Keratinocyte (primary cell): ENCODE results near the gene PTPRD. TPM values are rescaled to one million over a fixed set of nuclear protein-coding genes. Genes with fewer than 3 reads are reported as not detected.

Experiments used
- DNase-seq: peaks from one replicate; pipeline ENCODE4 v3.0.0-alpha.2; 2011; ENCODE audit warnings: low read depth, missing footprints, low spot score
- FAIRE-seq: peaks from 2 replicates; lab custom pipeline; 2011; peaks lifted over from hg19 to GRCh38; lab: Jason Lieb, UNC
- H2AFZ ChIP-seq: 2 replicates; pipeline ENCODE4 v1.6.0; 2012; ENCODE audit warnings: low read length, control low read depth, inconsistent platforms; ENCODE audit not compliant: control insufficient read depth
- H3K27ac ChIP-seq: 2 replicates; pipeline ENCODE4 v1.5.1; 2011; ENCODE audit warnings: low read length; ENCODE audit not compliant: control insufficient read depth, insufficient read depth
- H3K27me3 ChIP-seq: 3 replicates; pipeline ENCODE4 v1.6.0; 2011; ENCODE audit warnings: low read length; ENCODE audit not compliant: control insufficient read depth, insufficient read depth; ENCODE audit errors: extremely low read depth
- H3K36me3 ChIP-seq, 2 experiments: 2 replicates in 1 of 2; 3 replicates in 1 of 2; pipeline ENCODE4 v1.5.1; 2011; ENCODE audit warnings: low read length in 2 of 2, mild to moderate bottlenecking in 1 of 2; ENCODE audit not compliant: control insufficient read depth in 2 of 2, insufficient read depth in 2 of 2; ENCODE audit errors: extremely low read depth in 1 of 2
- H3K4me1 ChIP-seq: 3 replicates; pipeline ENCODE4 v1.5.1; 2011; ENCODE audit warnings: low read length; ENCODE audit not compliant: control insufficient read depth, insufficient read depth; ENCODE audit errors: extremely low read depth
- H3K4me2 ChIP-seq: 3 replicates; pipeline ENCODE4 v1.6.0; 2011; ENCODE audit warnings: low read depth, low read length; ENCODE audit not compliant: control insufficient read depth, insufficient read depth; ENCODE audit errors: extremely low read depth
- H3K4me3 ChIP-seq, 3 experiments: fragments of 200-600 bp in 1 of 3; sonication (generic) in 1 of 3; 2 replicates in 2 of 3; 3 replicates in 1 of 3; pipeline ENCODE4 v1.5.1; 2011 to 2016; ENCODE audit warnings: low read length in 3 of 3, mild to moderate bottlenecking in 3 of 3, control low read depth in 2 of 3, inconsistent platforms in 1 of 3, low read depth in 1 of 3, mixed read lengths in 1 of 3, mixed run types in 1 of 3, moderate library complexity in 1 of 3; ENCODE audit not compliant: control insufficient read depth in 2 of 3, insufficient read depth in 2 of 3; ENCODE audit errors: extremely low read depth in 1 of 3
- H3K79me2 ChIP-seq: 2 replicates; pipeline ENCODE4 v1.6.0; 2012; ENCODE audit warnings: low read length; ENCODE audit not compliant: control insufficient read depth, insufficient read depth
- H3K9ac ChIP-seq: 3 replicates; pipeline ENCODE4 v1.6.0; 2011; ENCODE audit warnings: low read length; ENCODE audit not compliant: control insufficient read depth, insufficient read depth; ENCODE audit errors: extremely low read depth
- H3K9me1 ChIP-seq: 3 replicates; pipeline ENCODE4 v1.6.0; 2011; ENCODE audit warnings: low read length; ENCODE audit not compliant: control insufficient read depth, insufficient read depth; ENCODE audit errors: extremely low read depth
- H3K9me3 ChIP-seq: 2 replicates; pipeline ENCODE4 v1.5.1; 2012; ENCODE audit warnings: low read depth, low read length; ENCODE audit not compliant: control insufficient read depth
- H4K20me1 ChIP-seq: 3 replicates; pipeline ENCODE4 v1.6.0; 2011; ENCODE audit warnings: low read length; ENCODE audit not compliant: control insufficient read depth, insufficient read depth; ENCODE audit errors: extremely low read depth
- CTCF ChIP-seq, 3 experiments: IDR thresholded peaks in 1 of 3; conservative IDR thresholded peaks in 1 of 3; optimal IDR thresholded peaks in 1 of 3; 2 replicates in 2 of 3; 3 replicates in 1 of 3; pipeline versions ENCODE3 to v1.5.1; 2011; ENCODE audit warnings: low read length in 3 of 3, mild to moderate bottlenecking in 3 of 3, moderate library complexity in 2 of 3, control low read depth in 1 of 3, inconsistent platforms in 1 of 3; ENCODE audit not compliant: insufficient read depth in 2 of 3; ENCODE audit errors: extremely low read depth in 1 of 3
- EZH2 ChIP-seq: IDR thresholded peaks from one replicate; pipeline ENCODE4 v1.6.1; 2012; ENCODE audit warnings: inconsistent platforms, mild to moderate bottlenecking, low read length, moderate library complexity
- dilution Hi-C: fragments of 300-500 bp; cut with MboI; formaldehyde crosslinking; loops from one replicate; pipeline ENCODE4 v1.7.0; 2020; ENCODE audit warnings: low sequenced_read_pairs; ENCODE audit not compliant: extremely low pct_ligation_motif_present
- polyA plus RNA-seq, 5 experiments: library from polyadenylated mRNA; depleted of rRNA in 3 of 5; stranded (reverse) in 3 of 5; stranded (forward) in 1 of 5; unstranded in 1 of 5; fragments of >200 nt; gene quantifications; 1 replicate in 1 of 5; 2 replicates in 3 of 5; 3 replicates in 1 of 5; pipeline versions ENCODE4 v1.2.1 to v1.2.3, GENCODE V29; 2011 to 2012; ENCODE audit warnings: missing spikeins in 2 of 5, low read depth in 1 of 5, low replicate concordance in 1 of 5

Gene PTPRD
- polyA plus RNA-seq, 1 donor (not counting 4 experiments of a cell fraction or from before 2014, with no cell fraction given), result 0.10 TPM

GRCh38 chr9:8738945-8739344 lies 1873.9 kb downstream of the PTPRD start:
- Histone ChIP-seq H3K27ac (no peak overlapping the region), H3K36me3 (no peaks in the 10 kb centered on the region), H3K9me3 (no peaks in the 10 kb centered on the region), H3K4me3 (no peak overlapping the region), H3K27me3 (no peaks in the 10 kb centered on the region), H3K9ac (no peak overlapping the region), H2AFZ (no peak overlapping the region), H3K4me1 (no peaks in the 10 kb centered on the region), H3K9me1 (no peaks in the 10 kb centered on the region), H4K20me1 (no peaks in the 10 kb centered on the region), H3K79me2 (no peaks in the 10 kb centered on the region), H3K4me2 (no peak overlapping the region)
- dilution Hi-C loops, result no loop called here
- no peak for TF ChIP-seq CTCF (optimal IDR thresholded peaks at IDR 0.05 in 1 of 3, IDR thresholded peaks at IDR 0.05 in 1 of 3, conservative IDR thresholded peaks at IDR 0.05 in 1 of 3; ENCODE audit: extremely low read depth in 1 of 3, insufficient read depth in 2 of 3, low read length in 3 of 3)
- TF ChIP-seq EZH2, result no peak
- FAIRE-seq (no peak), DNase-seq (no peak)

- Histone ChIP-seq H2AFZ (no peak overlapping the region), H3K27ac (no peak overlapping the region), H3K9ac (no peak overlapping the region), H3K9me1 (no peaks in the 10 kb centered on the region), H4K20me1 (no peaks in the 10 kb centered on the region), H3K27me3 (no peaks in the 10 kb centered on the region), H3K36me3 (no peaks in the 10 kb centered on the region), H3K9me3 (no peaks in the 10 kb centered on the region), H3K4me1 (peaks cover 3% of the 10 kb centered on the region), H3K79me2 (no peaks in the 10 kb centered on the region), H3K4me2 (no peak overlapping the region), H3K4me3 (no peak overlapping the region)
- TF ChIP-seq EZH2, result no peak
- no peak for TF ChIP-seq CTCF (optimal IDR thresholded peaks at IDR 0.05 in 1 of 3, IDR thresholded peaks at IDR 0.05 in 1 of 3, conservative IDR thresholded peaks at IDR 0.05 in 1 of 3; ENCODE audit: extremely low read depth in 1 of 3, insufficient read depth in 2 of 3, low read length in 3 of 3)
- FAIRE-seq (no peak), DNase-seq (no peak)
- dilution Hi-C loops, result no loop called here
Measured at GRCh38 chr9:8736805-8737204, 1876.0 kb downstream of the PTPRD start.
